Kidney tubule cell (primary cell): ENCODE data around the gene LRRC17.
"Not testable (repeated sequence)": the region's sequence is repeated elsewhere in the genome, so short reads cannot be mapped to it uniquely, and the experiment has no call there.

Source experiments
- DNase-seq: peaks from one replicate; pipeline ENCODE4 v3.0.0-alpha.2; 2018; ENCODE audit warnings: low spot score

Gene LRRC17

GRCh38 chr7:102942181-102942866 lies 29.5 kb downstream of the LRRC17 start:
- no peak for DNase-seq

DNA sequence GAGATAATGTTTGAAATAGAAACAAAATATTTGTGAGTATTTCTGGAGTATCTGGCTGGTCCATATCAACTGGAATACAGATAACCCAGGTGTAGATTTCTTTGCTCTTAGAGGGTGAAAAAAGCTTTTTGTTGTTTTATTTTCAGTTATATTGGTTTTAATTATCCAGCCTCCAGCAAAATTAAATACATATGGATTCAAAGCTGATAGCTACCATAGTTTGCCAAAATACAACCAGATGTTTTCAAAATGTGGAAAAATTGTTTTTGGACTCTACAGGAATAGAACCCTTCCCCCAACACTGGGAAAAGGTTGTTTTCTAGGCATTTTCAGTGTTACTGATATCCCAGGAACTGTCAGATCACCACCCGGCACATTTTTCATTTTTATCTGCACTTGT lies 30.1 kb downstream of the LRRC17 start:
- no peak for DNase-seq

- no peak for DNase-seq
Measured at GRCh38 chr7:102943423-102944169, 30.8 kb downstream of the LRRC17 start.

DNA sequence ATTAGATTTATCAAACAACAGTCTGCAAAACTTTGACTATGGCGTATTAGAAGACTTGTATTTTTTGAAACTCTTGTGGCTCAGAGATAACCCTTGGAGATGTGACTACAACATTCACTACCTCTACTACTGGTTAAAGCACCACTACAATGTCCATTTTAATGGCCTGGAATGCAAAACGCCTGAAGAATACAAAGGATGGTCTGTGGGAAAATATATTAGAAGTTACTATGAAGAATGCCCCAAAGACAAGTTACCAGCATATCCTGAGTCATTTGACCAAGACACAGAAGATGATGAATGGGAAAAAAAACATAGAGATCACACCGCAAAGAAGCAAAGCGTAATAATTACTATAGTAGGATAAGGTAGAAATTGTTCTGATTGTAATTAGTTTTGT lies 31.4 kb downstream of the LRRC17 start:
- DNase-seq, result no peak

DNA sequence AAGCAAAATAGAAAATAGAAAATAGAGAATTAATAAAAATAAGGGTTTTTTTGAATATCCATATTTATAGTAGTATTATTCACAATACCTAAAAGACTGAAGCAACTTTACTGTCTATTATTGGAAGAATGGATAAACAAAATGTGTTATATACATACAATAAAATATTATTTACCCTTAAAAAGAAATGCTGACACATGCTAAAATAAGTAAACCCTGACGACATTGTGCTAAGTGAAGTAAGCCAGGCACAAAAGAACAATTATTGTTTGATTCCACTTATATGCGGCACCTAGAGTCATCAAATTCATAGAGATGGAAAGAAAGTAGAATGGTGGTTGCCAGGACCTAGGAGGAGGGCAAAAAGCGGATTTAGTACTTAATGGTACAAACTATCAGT lies 39.0 kb downstream of the LRRC17 start:
- DNase-seq, result no peak

DNA sequence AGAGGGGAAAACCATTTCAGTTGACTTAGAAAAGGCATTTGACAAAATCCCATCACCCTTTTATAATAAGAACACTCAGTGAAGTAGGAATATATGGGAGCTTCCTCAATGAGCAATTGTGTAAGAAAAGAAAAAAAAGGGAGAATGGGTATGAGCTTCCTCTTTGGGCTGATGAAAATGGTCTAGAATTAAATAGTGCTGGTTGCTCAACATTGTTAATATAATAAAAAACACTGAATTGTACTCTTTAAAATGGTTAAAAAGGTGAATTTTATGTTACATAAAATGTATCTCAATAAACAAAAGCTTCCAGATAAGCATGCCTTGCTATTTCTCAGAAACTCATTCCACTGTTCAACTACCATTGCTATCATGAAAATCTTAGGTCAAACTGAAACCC lies 40.6 kb downstream of the LRRC17 start:
- DNase-seq, result no peak

- DNase-seq, result not testable (repeated sequence)
Measured at GRCh38 chr7:102954359-102954758, 41.6 kb downstream of the LRRC17 start.

DNA sequence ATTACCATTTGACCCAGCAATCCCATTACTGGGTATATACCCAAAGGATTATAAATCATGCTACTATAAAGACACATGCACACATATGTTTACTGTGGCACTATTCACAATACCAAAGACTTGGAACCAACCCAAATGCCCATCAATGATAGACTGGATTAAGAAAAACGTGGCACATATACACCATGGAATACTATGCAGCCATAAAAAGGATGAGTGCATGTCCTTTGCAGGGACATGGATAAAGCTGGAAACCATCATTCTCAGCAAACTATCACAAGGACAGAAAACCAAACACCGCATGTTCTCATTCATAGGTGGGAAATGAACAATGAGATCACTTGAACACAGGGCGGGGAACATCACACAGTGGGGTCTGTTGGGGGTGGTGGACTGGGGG lies 45.2 kb downstream of the LRRC17 start:
- not testable (repeated sequence) for DNase-seq

DNA sequence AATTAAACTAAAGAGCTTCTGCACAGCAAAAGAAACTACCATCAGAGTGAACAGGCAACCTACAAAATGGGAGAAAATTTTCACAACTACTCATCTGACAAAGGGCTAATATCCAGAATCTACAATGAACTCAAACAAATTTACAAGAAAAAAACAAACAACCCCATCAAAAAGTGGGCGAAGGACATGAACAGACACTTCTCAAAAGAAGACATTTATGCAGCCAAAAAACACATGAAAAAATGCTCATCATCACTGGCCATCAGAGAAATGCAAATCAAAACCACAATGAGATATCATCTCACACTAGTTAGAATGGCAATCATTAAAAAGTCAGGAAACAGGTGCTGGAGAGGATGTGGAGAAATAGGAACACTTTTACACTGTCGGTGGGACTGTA lies 49.2 kb downstream of the LRRC17 start:
- not testable (repeated sequence) for DNase-seq

- DNase-seq, result no peak
Measured at GRCh38 chr7:102966465-102966864, 53.7 kb downstream of the LRRC17 start.

- peak; percentile 42 for DNase-seq
Measured at GRCh38 chr7:102967798-102968197, 55.0 kb downstream of the LRRC17 start.

DNA sequence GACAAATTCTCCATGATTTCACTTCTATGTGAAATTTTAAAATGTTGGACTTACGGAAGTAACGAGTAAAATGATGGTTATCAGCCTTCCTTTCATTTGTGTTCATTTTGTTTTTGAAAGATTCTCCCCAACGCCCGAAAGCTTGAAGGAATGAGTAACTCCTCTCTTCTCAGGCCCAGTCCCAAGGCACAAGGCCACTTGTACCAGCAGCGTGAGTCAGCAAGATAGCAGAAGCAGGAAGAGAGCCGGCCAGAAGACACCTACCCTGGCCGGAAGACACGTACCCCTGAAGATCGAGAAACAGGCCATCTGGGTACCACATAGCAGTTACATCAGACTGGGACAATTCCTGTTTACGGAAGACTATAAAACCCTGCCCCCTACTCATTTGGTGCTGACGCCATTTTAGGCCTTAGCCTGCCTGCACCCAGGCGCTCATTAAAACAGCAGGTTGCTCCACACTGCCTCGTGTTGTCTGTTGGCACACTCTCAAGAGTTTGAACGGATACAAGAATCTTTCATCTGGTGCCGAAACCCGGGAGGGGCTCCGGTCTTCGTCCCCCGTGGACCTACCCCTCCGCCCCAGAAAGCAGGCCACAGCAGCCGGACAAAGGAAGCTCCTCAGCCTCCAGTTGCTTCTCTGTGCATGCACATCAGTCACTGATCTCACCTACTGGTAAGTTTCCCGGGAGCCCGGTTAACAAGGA lies 60.4 kb downstream of the LRRC17 start:
- no peak for DNase-seq

DNA sequence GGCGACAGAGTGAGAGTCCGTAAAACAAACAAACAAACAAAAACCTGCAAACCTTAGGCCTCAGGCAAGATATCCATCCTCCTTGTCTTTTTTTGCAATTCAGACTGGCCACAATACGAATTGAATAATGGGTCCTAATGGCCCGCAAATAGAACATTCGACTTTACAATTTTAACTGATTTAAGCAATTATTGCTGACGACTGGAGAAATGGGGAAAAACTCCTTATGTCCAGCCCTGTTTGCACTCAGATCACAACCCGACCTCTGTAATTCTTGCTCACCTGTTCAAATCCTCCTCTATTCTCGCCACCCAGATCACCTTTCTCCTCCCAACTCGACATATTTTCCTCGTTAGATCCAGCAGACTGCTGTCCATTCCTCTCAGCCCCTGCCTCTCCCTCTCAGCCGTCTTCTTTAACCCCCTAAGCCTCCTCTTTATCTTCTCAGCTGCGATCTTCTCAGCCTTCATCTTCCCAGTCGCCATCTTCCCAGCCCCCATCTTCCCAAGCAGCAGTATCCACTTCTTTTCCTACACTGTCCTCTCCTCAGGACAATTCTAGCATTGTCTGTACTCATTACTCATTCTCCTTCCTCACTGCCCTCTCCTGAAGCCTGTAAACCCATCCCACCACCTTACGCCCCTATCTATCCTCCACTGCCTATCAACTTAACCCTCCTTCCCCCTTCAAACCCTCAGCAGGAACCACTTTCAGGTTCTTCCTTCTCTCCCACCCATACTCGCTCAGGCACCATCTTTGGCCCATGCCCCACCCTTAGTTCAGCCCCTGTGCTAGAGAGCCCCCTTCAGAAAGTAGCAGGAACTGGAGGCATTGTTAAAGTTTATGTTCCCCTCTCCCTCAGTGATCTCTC lies 61.8 kb downstream of the LRRC17 start:
- DNase-seq, result no peak

DNA sequence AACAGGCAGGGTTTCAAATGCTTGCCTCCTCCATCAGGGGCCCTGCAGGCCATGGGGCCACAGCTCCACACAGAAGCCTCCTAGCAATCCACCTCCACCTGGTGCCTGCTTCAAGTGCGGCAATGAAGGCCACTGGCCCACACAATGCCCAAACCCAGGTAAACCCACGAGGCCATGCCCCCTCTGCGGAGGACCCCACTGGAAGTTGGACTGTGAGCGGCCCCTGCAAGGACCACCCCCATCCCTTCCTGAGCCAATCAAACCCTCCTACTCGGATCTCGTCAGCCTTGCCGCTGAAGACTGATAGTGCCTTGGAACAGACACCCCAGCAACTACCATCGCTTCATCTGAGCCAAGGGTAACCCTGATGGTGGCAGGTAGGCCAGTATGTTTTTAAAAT lies 63.1 kb downstream of the LRRC17 start:
- no peak for DNase-seq

DNA sequence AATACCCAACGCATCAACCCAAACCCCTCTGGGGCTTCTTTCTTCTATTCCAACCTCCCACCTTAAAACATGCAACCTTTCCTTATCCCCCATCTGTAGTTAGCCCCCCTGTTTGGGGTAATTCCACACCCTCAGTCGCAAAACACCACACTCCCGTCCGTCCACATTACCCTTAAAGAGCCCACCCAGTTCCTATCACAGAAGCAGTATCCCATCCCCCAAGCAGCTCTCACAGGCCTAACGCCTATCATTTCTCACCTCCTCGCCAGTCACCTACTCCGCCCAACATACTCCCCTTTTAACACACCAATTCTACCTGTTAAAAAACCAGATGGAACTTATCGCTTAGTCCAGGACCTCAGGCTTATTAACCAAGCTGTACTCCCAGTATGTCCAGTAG lies 63.7 kb downstream of the LRRC17 start:
- no peak for DNase-seq

- DNase-seq, result not testable (repeated sequence)
Measured at GRCh38 chr7:102977586-102977985, 64.8 kb downstream of the LRRC17 start.

- DNase-seq, result peak; percentile 55
Measured at GRCh38 chr7:102978284-102978683, 65.5 kb downstream of the LRRC17 start.

DNA sequence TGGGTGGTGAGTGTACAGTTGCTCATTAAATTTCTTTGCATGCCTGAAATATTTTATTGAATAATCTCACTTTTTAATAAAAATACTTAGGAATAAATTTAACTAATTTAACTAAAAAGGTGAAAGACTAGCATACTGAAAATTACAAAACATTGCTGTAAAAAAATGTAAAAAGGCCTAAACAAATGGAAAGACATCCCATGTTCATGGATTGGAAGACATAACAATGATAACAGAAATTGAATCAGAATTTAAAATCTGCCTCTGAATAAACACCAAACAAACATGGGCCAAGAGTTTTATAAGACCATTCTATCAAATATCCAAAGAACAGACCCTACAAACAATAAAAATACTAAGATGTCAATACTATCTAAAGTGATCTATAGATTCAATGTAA lies 66.9 kb downstream of the LRRC17 start:
- no peak for DNase-seq

DNA sequence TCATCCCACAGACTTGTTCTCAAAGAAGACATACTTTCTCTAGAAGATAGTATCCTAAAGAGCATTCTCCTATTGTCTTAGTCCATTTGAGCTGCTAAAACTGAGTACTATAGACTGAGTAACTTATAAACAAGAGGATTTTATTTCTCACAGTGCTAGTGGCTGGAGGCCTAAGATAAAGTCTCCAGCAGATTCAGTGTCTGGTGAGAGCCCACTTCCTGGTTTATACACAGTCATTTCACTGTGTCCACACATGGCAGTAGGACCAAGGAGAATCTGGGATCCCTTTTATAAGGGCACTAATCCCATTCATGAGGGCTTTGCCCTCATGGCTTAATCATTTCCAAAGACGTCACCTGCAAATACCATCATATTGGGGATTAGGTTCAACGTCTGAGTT lies 68.7 kb downstream of the LRRC17 start:
- DNase-seq, result no peak

DNA sequence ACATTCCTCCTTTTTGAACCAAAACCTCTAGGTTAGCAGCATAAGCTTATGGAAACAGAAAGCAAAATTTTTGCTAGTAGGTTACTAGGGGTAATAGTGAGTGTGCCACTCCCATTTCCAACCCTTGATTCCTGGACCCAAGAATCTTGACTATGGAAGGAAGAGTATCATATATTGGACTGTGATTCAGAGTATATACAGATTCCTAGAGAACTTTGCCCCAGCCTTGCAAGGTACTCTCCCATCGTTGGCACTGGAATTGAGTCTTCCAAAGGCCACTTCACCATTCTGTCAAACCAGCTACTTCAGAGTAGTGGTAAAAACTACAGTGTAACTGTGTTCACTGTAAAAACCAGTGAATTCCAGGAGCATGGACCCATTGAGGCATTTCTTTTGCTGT lies 69.4 kb downstream of the LRRC17 start:
- no peak for DNase-seq

- no peak for DNase-seq
Measured at GRCh38 chr7:102983602-102984001, 70.8 kb downstream of the LRRC17 start.

DNA sequence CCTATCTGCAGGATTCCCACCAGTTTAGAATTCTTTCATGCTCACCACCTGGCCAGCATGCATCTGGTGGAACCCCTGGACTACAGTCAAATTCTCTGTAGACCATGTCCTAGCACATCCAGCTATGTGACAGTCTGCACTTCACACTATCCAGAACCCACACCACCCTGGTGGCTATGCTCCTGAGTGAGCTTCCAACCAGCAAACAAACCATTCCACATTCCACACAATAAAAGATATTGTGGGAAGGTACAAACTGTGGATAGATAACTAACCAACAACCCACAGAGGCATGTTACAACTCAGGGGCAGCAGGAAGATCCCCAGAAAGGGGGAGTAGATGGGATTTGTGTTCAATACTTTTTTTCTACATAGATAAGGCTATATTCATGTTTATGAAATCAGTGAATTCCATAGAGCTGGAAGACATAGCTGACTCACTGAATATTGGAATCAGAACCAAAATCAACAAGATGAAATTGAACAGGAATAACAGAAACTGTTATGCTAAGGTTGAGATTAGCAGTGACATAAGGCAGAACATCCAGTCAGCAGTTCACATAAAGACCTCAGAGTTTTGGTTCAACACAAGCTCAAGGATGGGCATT lies 72.5 kb downstream of the LRRC17 start:
- DNase-seq, result no peak
